Gastrocnemius medialis (tissue), 4 donors: ENCODE measurements around the gene AKIRIN2.

ENCODE experiments used
- POLR2A ChIP-seq, 2 donors: fragments of 450-650 bp; IDR thresholded peaks; one replicate each; pipeline ENCODE4 v1.6.1; 2017; ENCODE audit warnings: antibody characterized with exemption in 2 of 2, mild to moderate bottlenecking in 2 of 2, moderate library complexity in 2 of 2
- TF ChIP-seq, protein P1 (sequence below), 5 experiments: fragments of 450-650 bp in 3 of 5; fragments of 200-600 bp in 2 of 5; sonication (generic) in 2 of 5; IDR thresholded peaks in 4 of 5; conservative IDR thresholded peaks in 1 of 5; 1 replicate in 4 of 5; 2 replicates in 1 of 5; pipeline ENCODE4 v1.5.1; 2016 to 2019; ENCODE audit warnings: antibody characterized with exemption in 5 of 5, mild to moderate bottlenecking in 3 of 5, moderate library complexity in 3 of 5

DNA sequence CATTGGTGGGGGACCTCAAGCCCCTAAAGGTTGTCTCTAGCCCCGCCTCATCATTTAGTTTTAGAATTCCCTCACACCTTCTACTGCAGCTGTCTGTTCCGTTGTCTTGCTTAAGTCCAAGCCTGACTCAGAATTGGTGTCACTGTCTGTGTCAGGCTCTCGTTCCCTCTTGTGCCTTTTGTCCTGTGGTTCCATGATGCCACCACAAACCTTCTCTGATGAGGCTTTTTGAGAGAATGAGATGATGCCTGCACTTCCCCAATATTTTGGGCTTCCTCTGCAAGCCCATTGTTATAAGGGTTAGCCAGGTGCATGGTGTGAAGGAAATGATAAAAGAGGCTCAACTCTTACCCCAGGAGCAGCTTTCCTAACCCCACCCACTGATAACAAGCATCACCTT, 8.1 kb upstream of the AKIRIN2 start:
- no peak for TF ChIP-seq POLR2A (IDR thresholded peaks at IDR 0.05)
- TF ChIP-seq, protein P1, sequence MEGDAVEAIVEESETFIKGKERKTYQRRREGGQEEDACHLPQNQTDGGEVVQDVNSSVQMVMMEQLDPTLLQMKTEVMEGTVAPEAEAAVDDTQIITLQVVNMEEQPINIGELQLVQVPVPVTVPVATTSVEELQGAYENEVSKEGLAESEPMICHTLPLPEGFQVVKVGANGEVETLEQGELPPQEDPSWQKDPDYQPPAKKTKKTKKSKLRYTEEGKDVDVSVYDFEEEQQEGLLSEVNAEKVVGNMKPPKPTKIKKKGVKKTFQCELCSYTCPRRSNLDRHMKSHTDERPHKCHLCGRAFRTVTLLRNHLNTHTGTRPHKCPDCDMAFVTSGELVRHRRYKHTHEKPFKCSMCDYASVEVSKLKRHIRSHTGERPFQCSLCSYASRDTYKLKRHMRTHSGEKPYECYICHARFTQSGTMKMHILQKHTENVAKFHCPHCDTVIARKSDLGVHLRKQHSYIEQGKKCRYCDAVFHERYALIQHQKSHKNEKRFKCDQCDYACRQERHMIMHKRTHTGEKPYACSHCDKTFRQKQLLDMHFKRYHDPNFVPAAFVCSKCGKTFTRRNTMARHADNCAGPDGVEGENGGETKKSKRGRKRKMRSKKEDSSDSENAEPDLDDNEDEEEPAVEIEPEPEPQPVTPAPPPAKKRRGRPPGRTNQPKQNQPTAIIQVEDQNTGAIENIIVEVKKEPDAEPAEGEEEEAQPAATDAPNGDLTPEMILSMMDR (IDR thresholded peaks at IDR 0.05 in 4 of 5, conservative IDR thresholded peaks at IDR 0.05 in 1 of 5), result no peak
